ENCODE results near the gene EFR3B. TPM values are rescaled to one million over a fixed set of nuclear protein-coding genes. Genes with fewer than 3 reads are reported as not detected.

EFR3B gene
- polyA plus RNA-seq, 3 donors = 5.2 to 6.2 (median 5.7) TPM

GRCh38 chr2:25176541-25177181, 134.8 kb downstream of the EFR3B start:
- no peak for DNase-seq (ENCODE audit: low read depth in 3 of 3, low spot score in 2 of 3)

- DNase-seq (ENCODE audit: low read depth in 3 of 3, low spot score in 2 of 3) = no peak
Measured at GRCh38 chr2:25177211-25177611, 135.3 kb downstream of the EFR3B start.

- DNase-seq (ENCODE audit: low read depth in 3 of 3, low spot score in 2 of 3) = no peak
Measured at GRCh38 chr2:25178976-25179375, 137.1 kb downstream of the EFR3B start.

- DNase-seq (ENCODE audit: low read depth in 3 of 3, low spot score in 2 of 3) = no peak
Measured at GRCh38 chr2:25184254-25184653, 142.4 kb downstream of the EFR3B start.

- no peak for DNase-seq (ENCODE audit: low read depth in 3 of 3, low spot score in 2 of 3)
Measured at GRCh38 chr2:25187729-25188350, 146.0 kb downstream of the EFR3B start.

GRCh38 chr2:25188405-25188804, 146.5 kb downstream of the EFR3B start:
- no peak for DNase-seq (ENCODE audit: low read depth in 3 of 3, low spot score in 2 of 3)

GRCh38 chr2:25190536-25190935, 148.7 kb downstream of the EFR3B start:
- DNase-seq (ENCODE audit: low read depth in 3 of 3, low spot score in 2 of 3) = no peak

- no peak for DNase-seq (ENCODE audit: low read depth in 3 of 3, low spot score in 2 of 3)
Measured at GRCh38 chr2:25194576-25195122, 152.8 kb downstream of the EFR3B start.

GRCh38 chr2:25197336-25198208, 155.7 kb downstream of the EFR3B start:
- no peak for DNase-seq (ENCODE audit: low read depth in 3 of 3, low spot score in 2 of 3)

- no peak for DNase-seq (ENCODE audit: low read depth in 3 of 3, low spot score in 2 of 3)
Measured at GRCh38 chr2:25198209-25198525, 156.3 kb downstream of the EFR3B start.

GRCh38 chr2:25198576-25198975, 156.7 kb downstream of the EFR3B start:
- no peak for DNase-seq (ENCODE audit: low read depth in 3 of 3, low spot score in 2 of 3)

GRCh38 chr2:25201265-25201664, 159.4 kb downstream of the EFR3B start:
- no peak for DNase-seq (ENCODE audit: low read depth in 3 of 3, low spot score in 2 of 3)

GRCh38 chr2:25201794-25202193, 159.9 kb downstream of the EFR3B start:
- no peak for DNase-seq (ENCODE audit: low read depth in 3 of 3, low spot score in 2 of 3)

- DNase-seq (ENCODE audit: low read depth in 3 of 3, low spot score in 2 of 3) = no peak
Measured at GRCh38 chr2:25202275-25202674, 160.4 kb downstream of the EFR3B start.

GRCh38 chr2:25204190-25204838, 162.4 kb downstream of the EFR3B start:
- DNase-seq (ENCODE audit: low read depth in 3 of 3, low spot score in 2 of 3) = no peak

GRCh38 chr2:25207078-25207545, 165.2 kb downstream of the EFR3B start:
- no peak for DNase-seq (ENCODE audit: low read depth in 3 of 3, low spot score in 2 of 3)

Other genes starting within 250 kb of the EFR3B start
- gene PTRHD1, start 248.7 kb upstream of the EFR3B start, polyA plus RNA-seq (ENCODE audit: insufficient read length in 3 of 3) = 10 to 100 TPM; 34.9 to 44.4 (median 42.9) TPM
- 10 to 100 TPM; 19.9 to 21.6 (median 20.7) TPM for gene CENPO, start 248.7 kb upstream of the EFR3B start, polyA plus RNA-seq (ENCODE audit: insufficient read length in 3 of 3)
- 10 to 100 TPM; 22.8 to 25.4 (median 24.3) TPM for gene ADCY3, start 121.8 kb upstream of the EFR3B start, polyA plus RNA-seq (ENCODE audit: insufficient read length in 3 of 3)
- gene DNAJC27, start 70.1 kb upstream of the EFR3B start, polyA plus RNA-seq (ENCODE audit: insufficient read length in 3 of 3) = 10 to 100 TPM in 1 of 3 donors, 1 to 10 TPM in 2; 7.1 to 10.5 (median 10.0) TPM
- 1 to 10 TPM; 5.0 to 5.8 (median 5.7) TPM for gene POMC, start 126.5 kb downstream of the EFR3B start, polyA plus RNA-seq (ENCODE audit: insufficient read length in 3 of 3)